HepG2 (cell line): Measurements from ENCODE around the gene ELAPOR1. TPM values are rescaled to one million over a fixed set of nuclear protein-coding genes. Genes with fewer than 3 reads are reported as not detected.
A peak's percentile ranks its signal among the peaks of the same experiment; 100 is the strongest.

Experiments used
- CENPX ChIP-seq: sonication (generic); formaldehyde crosslinking; IDR thresholded peaks from 2 replicates; pipeline ENCODE4 v1.9.0; 2021; ENCODE audit warnings: mild to moderate bottlenecking, missing genetic modification reagents, moderate library complexity
- PRPF4 ChIP-seq: fragments of 200-400 bp; formaldehyde crosslinking; IDR thresholded peaks from 2 replicates; pipeline ENCODE4 v1.6.1; 2016; ENCODE audit warnings: low read length, low read depth; ENCODE audit not compliant: poor library complexity, severe bottlenecking
- XBP1 ChIP-seq: sonication (generic); formaldehyde crosslinking; IDR thresholded peaks from 2 replicates; pipeline ENCODE4 v1.5.0; 2020; ENCODE audit warnings: missing genetic modification reagents
- YY1 ChIP-seq: IDR thresholded peaks from 2 replicates; pipeline ENCODE4 v1.6.1; 2011; ENCODE audit warnings: low read length, low read depth, moderate library complexity, mild to moderate bottlenecking; ENCODE audit not compliant: insufficient read depth, insufficient replicate concordance
- ZKSCAN5 ChIP-seq: sonication (generic); formaldehyde crosslinking; IDR thresholded peaks from 2 replicates; pipeline ENCODE4 v1.5.1; 2020; ENCODE audit warnings: mild to moderate bottlenecking, missing genetic modification reagents
- ZSCAN22 ChIP-seq: sonication (generic); formaldehyde crosslinking; IDR thresholded peaks from 2 replicates; pipeline ENCODE4 v1.4.0; 2020; ENCODE audit warnings: mild to moderate bottlenecking, missing genetic modification reagents
- polyA plus RNA-seq, 8 experiments: library from polyadenylated mRNA; depleted of rRNA in 3 of 8; stranded (reverse) in 7 of 8; unstranded in 1 of 8; fragments of >200 nt; fragmentation: Illumina TruSeq in 4 of 8; extraction: Trizol in 4 of 8; gene quantifications; 2 replicates each; pipeline versions ENCODE4 v1.2.1 to v1.2.3, GENCODE V29; 2011 to 2016; ENCODE audit warnings: low read depth in 4 of 8, missing spikeins in 1 of 8, mixed read lengths in 1 of 8; ENCODE audit not compliant: insufficient read depth in 1 of 8
- total RNA-seq, 5 experiments: library from RNA; depleted of rRNA; stranded (reverse); fragments of >200 nt; fragmentation: Illumina TruSeq; extraction: Trizol; gene quantifications; 2 replicates each; pipeline ENCODE4 v1.2.3, GENCODE V29; 2016; ENCODE audit warnings: low read depth in 1 of 5
- TF ChIP-seq, protein P1 (sequence below): sonication (generic); formaldehyde crosslinking; IDR thresholded peaks from 2 replicates; pipeline ENCODE4 v1.4.0; 2020; ENCODE audit warnings: missing genetic modification reagents
- TF ChIP-seq, protein P2 (sequence below): sonication (generic); formaldehyde crosslinking; IDR thresholded peaks from 2 replicates; pipeline ENCODE4 v1.8.0; 2022; ENCODE audit warnings: missing genetic modification reagents, mild to moderate bottlenecking, borderline replicate concordance
- TF ChIP-seq, protein P3 (sequence below): sonication (generic); formaldehyde crosslinking; IDR thresholded peaks from 2 replicates; pipeline ENCODE4 v1.8.0; 2022; ENCODE audit warnings: mild to moderate bottlenecking, missing genetic modification reagents; ENCODE audit not compliant: insufficient replicate concordance
- TF ChIP-seq, protein P4 (sequence below): sonication (generic); formaldehyde crosslinking; IDR thresholded peaks from 2 replicates; pipeline ENCODE4 v1.4.0; 2020; ENCODE audit warnings: mild to moderate bottlenecking, missing genetic modification reagents

ELAPOR1 gene
- total and polyA plus RNA-seq, 2 of the 13 experiments (the other 11 are each of a cell fraction or from before 2014, with no cell fraction given), result 0.13 to 0.20 TPM

DNA sequence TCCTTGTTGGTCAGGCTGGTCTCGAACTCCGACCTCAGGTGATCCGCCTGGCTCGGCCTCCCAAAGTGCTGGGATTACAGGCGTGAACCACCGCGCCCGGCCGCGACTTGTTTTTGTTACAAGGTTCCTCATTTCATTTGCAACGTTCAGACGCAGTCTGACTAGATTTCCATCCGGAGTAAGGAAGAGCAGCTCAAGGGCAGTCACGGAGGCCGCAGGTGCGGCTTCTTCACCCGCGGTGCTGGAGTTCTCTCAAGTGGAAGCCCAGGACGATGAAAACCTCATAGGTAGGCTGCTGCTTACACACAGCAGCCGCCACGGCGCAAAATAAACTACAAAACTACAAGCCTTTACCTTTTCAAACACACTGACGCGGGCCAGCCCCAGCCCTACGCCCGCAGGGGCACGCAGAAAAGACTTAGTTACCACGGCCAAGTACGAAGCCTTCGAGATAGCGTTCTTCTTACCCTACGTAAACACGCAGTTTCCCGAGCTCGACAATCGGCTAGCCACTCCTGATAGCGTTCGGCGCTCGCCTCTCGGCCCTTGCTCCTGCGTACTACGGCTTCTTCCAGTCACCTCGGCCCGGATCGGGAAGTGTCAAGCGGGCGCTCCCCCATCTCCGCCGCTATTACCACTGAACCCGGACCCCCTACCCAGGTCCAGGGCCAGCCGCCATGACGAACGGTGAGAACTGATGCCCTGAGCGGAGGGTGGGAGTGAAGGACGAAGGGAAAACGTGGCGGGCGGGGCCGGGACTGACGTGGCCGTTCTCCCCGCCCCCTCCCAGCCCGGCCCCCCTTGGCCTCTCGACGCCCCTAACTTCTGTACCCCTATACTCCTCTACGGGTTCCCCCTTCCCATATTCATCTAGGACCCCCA, 23.5 kb upstream of the ELAPOR1 start, which contains the start of gene TMEM167B (continued):
- TF ChIP-seq, protein P1, sequence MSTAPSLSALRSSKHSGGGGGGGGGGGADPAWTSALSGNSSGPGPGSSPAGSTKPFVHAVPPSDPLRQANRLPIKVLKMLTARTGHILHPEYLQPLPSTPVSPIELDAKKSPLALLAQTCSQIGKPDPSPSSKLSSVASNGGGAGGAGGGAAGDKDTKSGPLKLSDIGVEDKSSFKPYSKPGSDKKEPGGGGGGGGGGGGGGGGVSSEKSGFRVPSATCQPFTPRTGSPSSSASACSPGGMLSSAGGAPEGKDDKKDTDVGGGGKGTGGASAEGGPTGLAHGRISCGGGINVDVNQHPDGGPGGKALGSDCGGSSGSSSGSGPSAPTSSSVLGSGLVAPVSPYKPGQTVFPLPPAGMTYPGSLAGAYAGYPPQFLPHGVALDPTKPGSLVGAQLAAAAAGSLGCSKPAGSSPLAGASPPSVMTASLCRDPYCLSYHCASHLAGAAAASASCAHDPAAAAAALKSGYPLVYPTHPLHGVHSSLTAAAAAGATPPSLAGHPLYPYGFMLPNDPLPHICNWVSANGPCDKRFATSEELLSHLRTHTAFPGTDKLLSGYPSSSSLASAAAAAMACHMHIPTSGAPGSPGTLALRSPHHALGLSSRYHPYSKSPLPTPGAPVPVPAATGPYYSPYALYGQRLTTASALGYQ, result 0 out of 2 replicates have a peak, but pooled peaks have one; percentile 48
- TF ChIP-seq PRPF4 (no peak), ZSCAN22 (CRISPR knock-in tag) (no peak), ZKSCAN5 (CRISPR knock-in tag) (no peak), XBP1 (CRISPR knock-in tag) (no peak), CENPX (CRISPR knock-in tag) (no peak), YY1 (peak; percentile 89)
- TF ChIP-seq, protein P2, sequence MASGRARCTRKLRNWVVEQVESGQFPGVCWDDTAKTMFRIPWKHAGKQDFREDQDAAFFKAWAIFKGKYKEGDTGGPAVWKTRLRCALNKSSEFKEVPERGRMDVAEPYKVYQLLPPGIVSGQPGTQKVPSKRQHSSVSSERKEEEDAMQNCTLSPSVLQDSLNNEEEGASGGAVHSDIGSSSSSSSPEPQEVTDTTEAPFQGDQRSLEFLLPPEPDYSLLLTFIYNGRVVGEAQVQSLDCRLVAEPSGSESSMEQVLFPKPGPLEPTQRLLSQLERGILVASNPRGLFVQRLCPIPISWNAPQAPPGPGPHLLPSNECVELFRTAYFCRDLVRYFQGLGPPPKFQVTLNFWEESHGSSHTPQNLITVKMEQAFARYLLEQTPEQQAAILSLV (CRISPR knock-in tag), result peak; percentile 88; the same call in 1 of the 2 replicates
- TF ChIP-seq, protein P3, sequence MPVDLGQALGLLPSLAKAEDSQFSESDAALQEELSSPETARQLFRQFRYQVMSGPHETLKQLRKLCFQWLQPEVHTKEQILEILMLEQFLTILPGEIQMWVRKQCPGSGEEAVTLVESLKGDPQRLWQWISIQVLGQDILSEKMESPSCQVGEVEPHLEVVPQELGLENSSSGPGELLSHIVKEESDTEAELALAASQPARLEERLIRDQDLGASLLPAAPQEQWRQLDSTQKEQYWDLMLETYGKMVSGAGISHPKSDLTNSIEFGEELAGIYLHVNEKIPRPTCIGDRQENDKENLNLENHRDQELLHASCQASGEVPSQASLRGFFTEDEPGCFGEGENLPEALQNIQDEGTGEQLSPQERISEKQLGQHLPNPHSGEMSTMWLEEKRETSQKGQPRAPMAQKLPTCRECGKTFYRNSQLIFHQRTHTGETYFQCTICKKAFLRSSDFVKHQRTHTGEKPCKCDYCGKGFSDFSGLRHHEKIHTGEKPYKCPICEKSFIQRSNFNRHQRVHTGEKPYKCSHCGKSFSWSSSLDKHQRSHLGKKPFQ (CRISPR knock-in tag), result peak; percentile 54
- TF ChIP-seq, protein P4, sequence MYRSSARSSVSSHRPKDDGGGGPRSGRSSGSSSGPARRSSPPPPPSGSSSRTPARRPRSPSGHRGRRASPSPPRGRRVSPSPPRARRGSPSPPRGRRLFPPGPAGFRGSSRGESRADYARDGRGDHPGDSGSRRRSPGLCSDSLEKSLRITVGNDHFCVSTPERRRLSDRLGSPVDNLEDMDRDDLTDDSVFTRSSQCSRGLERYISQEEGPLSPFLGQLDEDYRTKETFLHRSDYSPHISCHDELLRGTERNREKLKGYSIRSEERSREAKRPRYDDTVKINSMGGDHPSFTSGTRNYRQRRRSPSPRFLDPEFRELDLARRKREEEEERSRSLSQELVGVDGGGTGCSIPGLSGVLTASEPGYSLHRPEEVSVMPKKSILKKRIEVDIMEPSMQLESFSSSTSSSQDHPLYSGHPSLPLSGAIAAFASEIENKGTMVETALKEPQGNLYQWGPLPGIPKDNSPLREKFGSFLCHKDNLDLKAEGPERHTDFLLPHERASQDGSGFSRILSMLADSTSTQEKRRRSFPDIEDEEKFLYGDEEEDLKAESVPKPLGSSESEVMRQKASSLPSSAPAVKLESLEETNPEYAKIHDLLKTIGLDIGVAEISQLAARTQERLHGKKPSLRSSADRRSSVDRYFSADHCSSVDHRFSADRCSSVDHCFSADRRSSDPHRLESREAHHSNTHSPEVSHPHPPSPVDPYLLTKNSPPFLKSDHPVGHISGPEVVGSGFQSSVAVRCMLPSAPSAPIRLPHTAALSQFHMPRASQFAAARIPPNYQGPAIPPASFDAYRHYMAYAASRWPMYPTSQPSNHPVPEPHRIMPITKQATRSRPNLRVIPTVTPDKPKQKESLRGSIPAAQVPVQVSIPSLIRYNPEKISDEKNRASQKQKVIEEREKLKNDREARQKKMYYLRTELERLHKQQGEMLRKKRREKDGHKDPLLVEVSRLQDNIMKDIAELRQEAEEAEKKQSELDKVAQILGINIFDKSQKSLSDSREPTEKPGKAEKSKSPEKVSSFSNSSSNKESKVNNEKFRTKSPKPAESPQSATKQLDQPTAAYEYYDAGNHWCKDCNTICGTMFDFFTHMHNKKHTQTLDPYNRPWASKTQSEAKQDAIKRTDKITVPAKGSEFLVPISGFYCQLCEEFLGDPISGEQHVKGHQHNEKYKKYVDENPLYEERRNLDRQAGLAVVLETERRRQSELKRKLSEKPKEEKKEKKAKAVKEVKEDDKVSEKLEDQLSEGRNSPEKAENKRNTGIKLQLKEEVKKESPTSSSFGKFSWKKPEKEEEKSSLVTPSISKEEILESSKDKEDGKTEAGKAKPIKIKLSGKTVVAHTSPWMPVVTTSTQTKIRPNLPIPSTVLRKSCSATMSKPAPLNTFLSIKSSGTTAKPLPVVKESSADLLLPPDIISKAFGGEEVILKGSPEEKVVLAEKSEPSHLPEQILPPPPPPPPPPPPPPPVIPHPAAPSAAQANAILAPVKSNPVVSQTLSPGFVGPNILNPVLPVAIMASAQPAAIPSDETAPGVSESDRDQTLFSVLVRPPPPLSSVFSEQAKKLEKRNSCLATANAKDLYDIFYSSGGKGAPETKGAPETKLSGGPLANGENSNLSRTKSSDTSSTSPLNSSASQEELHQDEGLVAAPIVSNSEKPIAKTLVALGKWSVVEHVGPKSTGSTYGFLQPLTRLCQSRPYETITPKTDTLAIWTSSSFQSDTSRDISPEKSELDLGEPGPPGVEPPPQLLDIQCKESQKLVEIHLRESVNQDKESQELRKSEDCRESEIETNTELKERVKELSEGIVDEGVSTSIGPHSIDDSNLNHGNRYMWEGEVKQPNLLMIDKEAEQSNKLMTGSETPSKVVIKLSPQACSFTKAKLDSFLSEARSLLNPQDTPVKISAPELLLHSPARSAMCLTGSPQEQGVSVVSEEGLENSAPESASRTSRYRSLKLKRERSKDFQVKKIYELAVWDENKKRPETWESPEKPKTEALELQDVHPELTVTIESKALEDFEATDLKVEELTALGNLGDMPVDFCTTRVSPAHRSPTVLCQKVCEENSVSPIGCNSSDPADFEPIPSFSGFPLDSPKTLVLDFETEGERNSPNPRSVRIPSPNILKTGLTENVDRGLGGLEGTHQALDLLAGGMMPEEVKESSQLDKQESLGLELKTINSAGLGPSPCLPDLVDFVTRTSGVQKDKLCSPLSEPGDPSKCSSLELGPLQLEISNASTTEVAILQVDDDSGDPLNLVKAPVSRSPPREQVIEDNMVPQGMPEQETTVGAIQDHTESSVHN, result 0 out of 2 replicates have a peak, but pooled peaks have one; percentile 31
